Ectodermal cell (in vitro differentiated cells): ENCODE results near the gene WWOX.

Source experiments
- H3K27ac ChIP-seq: 2 replicates; pipeline ENCODE4 v1.7.0; 2013; ENCODE audit warnings: mild to moderate bottlenecking, low read depth, low read length; ENCODE audit not compliant: insufficient read depth, poor library complexity, severe bottlenecking
- H3K27me3 ChIP-seq: 2 replicates; pipeline ENCODE4 v1.7.0; 2013; ENCODE audit warnings: mild to moderate bottlenecking, low read length; ENCODE audit not compliant: insufficient read depth, control insufficient read depth, poor library complexity, severe bottlenecking
- H3K36me3 ChIP-seq: one replicate; pipeline ENCODE4 v1.7.0; 2013; ENCODE audit warnings: low read length; ENCODE audit not compliant: control insufficient read depth, insufficient read depth
- H3K4me1 ChIP-seq: one replicate; pipeline ENCODE4 v1.7.0; 2013; ENCODE audit warnings: low read length; ENCODE audit not compliant: control insufficient read depth, insufficient read depth
- H3K4me3 ChIP-seq: 2 replicates; pipeline ENCODE4 v1.7.0; 2013; ENCODE audit warnings: low read depth, low read length, control low read depth; ENCODE audit not compliant: insufficient read depth
- H3K9me3 ChIP-seq: 2 replicates; pipeline ENCODE4 v1.7.0; 2013; ENCODE audit warnings: mild to moderate bottlenecking, low read length, moderate library complexity; ENCODE audit not compliant: control insufficient read depth
- WGBS, 2 experiments: methylation state at CpG; one replicate each; pipeline ENCODE4 v1.1.7; 2013; ENCODE audit warnings: missing lambda C conversion rate in 2 of 2; 5-methylcytosine and 5-hydroxymethylcytosine counted together

WWOX gene

DNA sequence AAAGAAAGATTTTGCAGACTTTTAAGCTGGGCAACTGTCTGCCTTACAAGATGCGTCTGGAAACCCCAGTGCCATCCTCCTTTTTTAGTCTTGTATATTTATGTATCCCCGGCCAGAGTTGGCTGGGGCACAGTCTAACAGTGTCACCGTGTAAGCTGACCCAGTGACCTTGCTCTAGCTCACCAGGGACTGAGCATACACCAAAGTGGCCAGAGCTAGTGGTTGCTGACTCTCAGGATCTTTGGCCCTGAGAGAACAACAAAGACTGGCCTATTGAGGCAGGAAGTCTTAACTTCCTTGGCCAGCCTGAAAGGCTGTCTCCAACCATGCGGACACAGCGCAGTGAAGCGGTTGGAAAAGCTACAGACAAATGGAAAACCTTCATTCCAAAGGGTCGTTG, 745.2 kb downstream of the WWOX start:
- H3K9me3 ChIP-seq, result no peaks in the 10 kb centered on the region
- no peaks in the 10 kb centered on the region for H3K27me3 ChIP-seq
- no peaks in the 10 kb centered on the region for H3K36me3 ChIP-seq
- H3K27ac ChIP-seq, result no peak overlapping the region
- H3K4me3 ChIP-seq, result no peak overlapping the region
- WGBS, 2 experiments, result 82 to 84% methylated on average over 7 of the region's 7 CpGs
- no peaks in the 10 kb centered on the region for H3K4me1 ChIP-seq

DNA sequence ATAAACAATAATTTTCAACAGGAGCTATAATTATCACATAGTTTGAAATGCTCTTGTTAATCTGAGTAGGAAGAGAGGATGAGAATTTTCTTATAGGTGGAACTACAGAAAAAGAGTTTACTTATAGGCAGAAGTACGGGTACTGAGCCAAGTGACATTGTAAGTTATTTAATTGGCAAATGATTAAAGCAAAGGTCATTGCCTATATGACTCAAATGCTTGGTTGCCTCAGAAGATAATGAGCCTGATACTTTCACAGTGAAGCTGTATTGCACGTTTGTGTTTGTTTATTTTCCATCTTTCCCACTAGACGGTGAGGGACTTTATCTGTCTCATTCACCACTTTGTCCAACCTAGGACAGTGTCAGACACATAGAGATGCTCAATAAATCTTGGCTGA, 751.8 kb downstream of the WWOX start:
- Histone ChIP-seq H3K27ac (no peak overlapping the region), H3K36me3 (no peaks in the 10 kb centered on the region), H3K9me3 (no peaks in the 10 kb centered on the region), H3K27me3 (no peaks in the 10 kb centered on the region), H3K4me1 (no peaks in the 10 kb centered on the region), H3K4me3 (no peak overlapping the region)
- WGBS, 2 experiments, result 84 to 92% methylated on average over 3 of the region's 3 CpGs

DNA sequence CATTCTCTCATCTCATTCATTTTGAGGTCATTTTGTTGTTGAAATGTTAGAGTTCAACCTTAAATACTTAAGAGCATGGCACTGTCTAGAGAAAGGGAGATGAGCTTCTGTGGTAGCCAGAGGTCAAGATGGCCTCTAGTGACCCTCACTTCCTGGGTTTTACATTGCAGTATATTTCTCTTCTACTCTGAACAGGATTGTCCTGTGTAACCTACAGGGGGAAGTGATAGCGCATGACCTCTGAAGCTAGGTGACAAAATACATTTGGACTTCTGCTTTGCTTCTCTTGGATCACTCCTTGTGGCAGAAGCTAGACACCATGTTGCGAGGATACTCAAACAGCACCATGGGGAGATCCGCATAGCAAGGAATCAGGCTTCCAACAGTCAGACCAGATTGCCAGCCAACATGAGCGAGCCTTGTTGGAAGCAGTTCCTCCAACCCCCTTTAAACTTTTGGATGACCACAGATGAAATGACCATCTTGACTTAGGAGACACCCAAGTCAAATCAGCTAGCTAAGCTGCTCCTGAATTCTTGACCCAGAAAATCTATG, 752.7 kb downstream of the WWOX start:
- no peaks in the 10 kb centered on the region for H3K27me3 ChIP-seq
- no peaks in the 10 kb centered on the region for H3K4me1 ChIP-seq
- 92 to 96% methylated on average over 4 of the region's 4 CpGs for WGBS, 2 experiments
- H3K4me3 ChIP-seq, result no peak overlapping the region
- no peaks in the 10 kb centered on the region for H3K9me3 ChIP-seq
- no peak overlapping the region for H3K27ac ChIP-seq
- no peaks in the 10 kb centered on the region for H3K36me3 ChIP-seq

DNA sequence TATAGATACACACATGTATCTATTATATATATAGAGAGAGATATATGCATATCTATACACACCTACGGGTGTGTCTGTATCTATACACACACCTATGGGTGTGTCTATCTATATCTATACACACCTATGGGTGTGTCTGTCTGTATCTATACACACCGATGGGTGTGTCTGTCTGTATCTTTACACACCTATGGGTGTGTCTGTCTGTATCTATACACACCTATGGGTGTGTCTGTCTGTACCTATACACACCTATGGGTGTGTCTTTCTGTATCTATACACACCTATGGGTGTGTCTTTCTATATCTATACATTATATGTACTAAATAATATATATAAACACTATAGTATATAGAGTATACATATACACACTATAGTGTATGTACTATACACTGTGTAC, 762.6 kb downstream of the WWOX start:
- H3K27ac ChIP-seq, result no peak overlapping the region
- H3K27me3 ChIP-seq, result no peaks in the 10 kb centered on the region
- H3K36me3 ChIP-seq, result no peaks in the 10 kb centered on the region
- H3K4me1 ChIP-seq, result no peaks in the 10 kb centered on the region
- H3K4me3 ChIP-seq, result no peak overlapping the region
- 100% methylated on average over 1 of the region's 2 CpGs for WGBS, 2 experiments
- H3K9me3 ChIP-seq, result no peaks in the 10 kb centered on the region

- Histone ChIP-seq H3K4me1 (no peaks in the 10 kb centered on the region), H3K4me3 (no peak overlapping the region), H3K9me3 (no peaks in the 10 kb centered on the region), H3K36me3 (no peaks in the 10 kb centered on the region), H3K27ac (no peak overlapping the region), H3K27me3 (no peaks in the 10 kb centered on the region)
- WGBS, 2 experiments, result 88 to 92% methylated on average over 6 of the region's 6 CpGs
Observed at GRCh38 chr16:78866521-78866920, 767.1 kb downstream of the WWOX start.

GRCh38 chr16:78869492-78869891, 770.0 kb downstream of the WWOX start:
- Histone ChIP-seq H3K27ac (no peak overlapping the region), H3K27me3 (no peaks in the 10 kb centered on the region), H3K4me1 (no peaks in the 10 kb centered on the region), H3K9me3 (no peaks in the 10 kb centered on the region), H3K4me3 (no peak overlapping the region), H3K36me3 (no peaks in the 10 kb centered on the region)
- 89 to 93% methylated on average over 7 of the region's 7 CpGs for WGBS, 2 experiments

DNA sequence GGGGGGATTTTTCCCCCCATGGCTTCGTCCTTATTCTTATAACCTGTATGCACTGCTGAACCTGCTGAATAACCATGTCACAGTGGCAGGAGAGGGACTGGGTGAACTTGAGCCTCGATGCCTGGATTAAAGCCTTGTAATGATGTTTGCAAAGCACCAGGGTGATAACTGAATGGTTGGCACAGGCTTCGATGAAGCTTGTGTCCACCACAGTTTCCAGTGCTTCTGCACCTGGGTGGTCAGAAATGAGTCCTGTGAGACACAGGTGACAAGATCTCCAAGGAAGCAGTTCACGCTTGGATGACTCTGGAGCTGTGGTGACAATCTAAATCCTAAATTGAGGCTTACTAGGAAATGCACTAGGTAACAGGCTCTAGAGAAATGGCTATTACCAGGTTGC, 771.8 kb downstream of the WWOX start:
- H3K27ac ChIP-seq, result no peak overlapping the region
- 87 to 96% methylated on average over 4 of the region's 4 CpGs for WGBS, 2 experiments

GRCh38 chr16:78876671-78877070, 777.2 kb downstream of the WWOX start:
- WGBS, 2 experiments, result 63 to 86% methylated on average over 1 to 2 of the region's 2 CpGs
- Histone ChIP-seq H3K4me3 (no peak overlapping the region), H3K9me3 (no peaks in the 10 kb centered on the region), H3K36me3 (no peaks in the 10 kb centered on the region), H3K27ac (no peak overlapping the region), H3K27me3 (no peaks in the 10 kb centered on the region), H3K4me1 (peaks cover 17% of the 10 kb centered on the region)

More for the DNA sequence above, 771.8 kb downstream of the WWOX start:
- Histone ChIP-seq H3K9me3 (no peaks in the 10 kb centered on the region), H3K27me3 (no peaks in the 10 kb centered on the region), H3K4me1 (peaks cover 10% of the 10 kb centered on the region), H3K36me3 (no peaks in the 10 kb centered on the region), H3K4me3 (no peak overlapping the region)

GRCh38 chr16:78877114-78877655, 777.7 kb downstream of the WWOX start:
- Histone ChIP-seq H3K4me3 (no peak overlapping the region), H3K4me1 (peaks cover 17% of the 10 kb centered on the region), H3K27ac (no peak overlapping the region), H3K36me3 (no peaks in the 10 kb centered on the region), H3K9me3 (no peaks in the 10 kb centered on the region), H3K27me3 (no peaks in the 10 kb centered on the region)
- WGBS, 2 experiments, result 21 to 24% methylated on average over 5 of the region's 6 CpGs

DNA sequence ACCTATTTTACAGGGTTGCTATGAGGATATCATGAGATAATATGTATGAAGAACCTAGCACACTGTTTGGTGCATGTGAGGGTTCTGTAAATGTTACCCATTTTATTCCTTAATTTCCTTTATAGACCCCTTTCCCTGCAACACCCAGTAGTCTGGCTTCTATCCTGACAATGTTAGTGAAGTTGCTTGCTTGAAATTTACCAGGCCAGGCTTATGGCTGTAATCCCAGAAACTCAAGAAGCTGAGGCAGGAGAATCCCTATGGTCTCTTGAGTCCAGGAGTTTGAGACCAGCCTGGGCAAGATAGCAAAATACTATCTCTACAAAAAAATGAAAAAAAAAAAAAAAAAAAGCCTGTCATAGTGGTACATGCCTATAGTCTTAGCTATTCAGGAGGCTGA, 779.1 kb downstream of the WWOX start:
- Histone ChIP-seq H3K36me3 (no peaks in the 10 kb centered on the region), H3K9me3 (no peaks in the 10 kb centered on the region), H3K27me3 (no peaks in the 10 kb centered on the region), H3K4me3 (no peak overlapping the region), H3K4me1 (peaks cover 17% of the 10 kb centered on the region), H3K27ac (no peak overlapping the region)

GRCh38 chr16:78879011-78879410, 779.6 kb downstream of the WWOX start:
- H3K9me3 ChIP-seq, result no peaks in the 10 kb centered on the region
- H3K36me3 ChIP-seq, result no peaks in the 10 kb centered on the region
- no peak overlapping the region for H3K27ac ChIP-seq
- WGBS, 2 experiments, result 92 to 95% methylated on average over 5 of the region's 5 CpGs
- H3K27me3 ChIP-seq, result no peaks in the 10 kb centered on the region
- H3K4me1 ChIP-seq, result peaks cover 17% of the 10 kb centered on the region
- no peak overlapping the region for H3K4me3 ChIP-seq
